GM12878 (cell line): ENCODE data around the gene SMU1. TPM values are rescaled to one million over a fixed set of nuclear protein-coding genes. Genes with fewer than 3 reads are reported as not detected.

Experiments used
- ATAC-seq: fragments of 200-7000 bp; cut with Tn5 transposase; 3 replicates; pipeline ENCODE4 v1.9.1; 2020; ENCODE audit warnings: mild to moderate bottlenecking, moderate library complexity
- BruUV-seq: library from RNA; stranded (reverse); fragments of 400-500 nt; replicated peaks from 2 replicates; lab custom pipeline; 2021; lab: Mats Ljungman, UMichigan
- CTCF ChIA-PET: fragments of 300-600 bp; sonication (Branson Sonifier 250); formaldehyde crosslinking; extraction: SDS; loops from one replicate; lab custom pipeline; 2021; ENCODE audit warnings: inconsistent platforms; lab: Yijun Ruan, JAX
- POLR2A ChIA-PET: fragments of 350-600 bp; formaldehyde crosslinking; extraction: SDS; loops from one replicate; lab custom pipeline; 2021; ENCODE audit warnings: inconsistent platforms; lab: Charles Lee
- RAD21 ChIA-PET: fragments of 300-600 bp; sonication (Branson Sonifier 250); formaldehyde crosslinking; loops from one replicate; lab custom pipeline; 2023; ENCODE audit warnings: antibody characterized with exemption; ENCODE audit not compliant: unreplicated experiment; lab: Charles Lee
- SMC1A ChIA-PET: fragments of 300-600 bp; sonication (Branson Sonifier 250); formaldehyde crosslinking; loops from one replicate; lab custom pipeline; 2023; ENCODE audit not compliant: unreplicated experiment, uncharacterized antibody; lab: Charles Lee
- DNase-seq: peaks from one replicate; pipeline ENCODE4 v3.0.0-alpha.2; 2011; ENCODE audit warnings: low read depth, low spot score
- FAIRE-seq: peaks from 3 replicates; lab custom pipeline; 2011; peaks lifted over from hg19 to GRCh38; lab: Jason Lieb, UNC
- H2AFZ ChIP-seq: 2 replicates; pipeline ENCODE4 v1.6.0; 2011; ENCODE audit warnings: low read depth, low read length, control low read depth; ENCODE audit not compliant: control insufficient read depth
- H3K27ac ChIP-seq: 2 replicates; pipeline ENCODE4 v1.5.1; 2011; ENCODE audit warnings: control low read depth; ENCODE audit not compliant: control insufficient read depth, insufficient read depth
- H3K27me3 ChIP-seq, 2 experiments: replicated peaks in 1 of 2; 2 replicates each; pipeline versions ENCODE4 v1.6.0 to v1.6.1; 2011; ENCODE audit warnings: low read length in 1 of 2; ENCODE audit not compliant: control insufficient read depth in 2 of 2, insufficient read depth in 2 of 2
- H3K36me3 ChIP-seq, 2 experiments: 2 replicates each; pipeline ENCODE4 v1.5.1; 2011; ENCODE audit warnings: low read length in 1 of 2; ENCODE audit not compliant: control insufficient read depth in 2 of 2, insufficient read depth in 2 of 2
- H3K4me1 ChIP-seq: 2 replicates; pipeline ENCODE4 v1.6.1; 2011; ENCODE audit warnings: mild to moderate bottlenecking, low read length, moderate library complexity, mixed read lengths; ENCODE audit not compliant: control insufficient read depth, insufficient read depth
- H3K4me2 ChIP-seq: 2 replicates; pipeline ENCODE4 v1.6.0; 2011; ENCODE audit warnings: control low read depth; ENCODE audit not compliant: control insufficient read depth, insufficient read depth
- H3K4me3 ChIP-seq: fragments of 200-600 bp; sonication (generic); 2 replicates; pipeline ENCODE4 v1.5.1; 2016
- H3K79me2 ChIP-seq: 2 replicates; pipeline ENCODE4 v1.6.0; 2011; ENCODE audit warnings: low read length; ENCODE audit not compliant: control insufficient read depth, insufficient read depth
- H3K9ac ChIP-seq: 2 replicates; pipeline ENCODE4 v1.8.0; 2011; ENCODE audit warnings: low read length, control low read depth, mixed read lengths; ENCODE audit not compliant: control insufficient read depth, insufficient read depth
- H3K9me3 ChIP-seq: replicated peaks from 3 replicates; pipeline ENCODE4 v1.5.1; 2011; ENCODE audit warnings: mild to moderate bottlenecking, low read length; ENCODE audit not compliant: control insufficient read depth, insufficient read depth
- H4K20me1 ChIP-seq: 2 replicates; pipeline ENCODE4 v1.6.0; 2011; ENCODE audit not compliant: control insufficient read depth, insufficient read depth
- CBFB ChIP-seq: IDR thresholded peaks from 2 replicates; pipeline ENCODE4 v1.6.1; 2016; ENCODE audit warnings: antibody characterized with exemption, low read depth
- NFIC ChIP-seq: IDR thresholded peaks from 2 replicates; pipeline ENCODE4 v1.6.1; 2012; ENCODE audit warnings: low read depth, mild to moderate bottlenecking, inconsistent platforms, low read length, moderate library complexity
- PAX8 ChIP-seq: fragments of 450-650 bp; IDR thresholded peaks from 2 replicates; pipeline ENCODE4 v1.6.1; 2017; ENCODE audit warnings: mild to moderate bottlenecking, moderate library complexity
- TARDBP ChIP-seq: IDR thresholded peaks from 2 replicates; pipeline ENCODE4 v1.6.1; 2016; ENCODE audit warnings: borderline replicate concordance
- WGBS: methylation state at CpG from one replicate; pipeline ENCODE4 v1.1.6; 2016; ENCODE audit warnings: low lambda C conversion rate; ENCODE audit not compliant: insufficient replicate concordance, insufficient coverage; ENCODE audit errors: missing lambda C conversion rate; 5-methylcytosine and 5-hydroxymethylcytosine counted together
- in situ Hi-C: fragments of 300-500 bp; cut with MboI; formaldehyde crosslinking; loops from 9 replicates; pipeline ENCODE4 v1.14.3; 2018; ENCODE audit warnings: mixed read lengths
- intact Hi-C: fragments of 100-400 bp; cut with micrococcal nuclease; formaldehyde crosslinking; loops from one replicate; pipeline ENCODE4 v1.14.2; 2022; ENCODE audit not compliant: unreplicated experiment
- polyA plus RNA-seq, 11 experiments: library from polyadenylated mRNA; depleted of rRNA in 4 of 11; unstranded in 6 of 11; stranded (reverse) in 5 of 11; fragments of >200 nt; fragmentation: Nextera tagmentation in 4 of 11; fragmentation: Illumina TruSeq in 1 of 11; extraction: Ambion mirVana in 4 of 11; extraction: Trizol in 1 of 11; gene quantifications; 1 replicate in 1 of 11; 2 replicates in 10 of 11; pipeline versions ENCODE4 v1.2.1 to v1.2.3, GENCODE V29; 2011 to 2016; ENCODE audit warnings: inconsistent platforms in 2 of 11, missing spikeins in 2 of 11, low read depth in 1 of 11
- total RNA-seq, 4 experiments: library from RNA; depleted of rRNA in 3 of 4; stranded (reverse); fragments of >200 nt in 3 of 4; fragmentation: Illumina TruSeq in 1 of 4; extraction: Trizol in 1 of 4; gene quantifications; 2 replicates each; pipeline versions ENCODE4 v1.2.1 to v1.2.3, GENCODE V29; 2013 to 2021
- TF ChIP-seq, protein P1 (sequence below): IDR thresholded peaks from 2 replicates; pipeline ENCODE4 v1.6.1; 2012; ENCODE audit warnings: improper control_type of control experiment, low read depth, low read length; ENCODE audit not compliant: insufficient replicate concordance

Gene SMU1
- total and polyA plus RNA-seq, 10 of the 15 experiments (the other 5 are each of a cell fraction or from before 2014, with no cell fraction given) = 18.5 to 34.6 (median 20.9) TPM

DNA sequence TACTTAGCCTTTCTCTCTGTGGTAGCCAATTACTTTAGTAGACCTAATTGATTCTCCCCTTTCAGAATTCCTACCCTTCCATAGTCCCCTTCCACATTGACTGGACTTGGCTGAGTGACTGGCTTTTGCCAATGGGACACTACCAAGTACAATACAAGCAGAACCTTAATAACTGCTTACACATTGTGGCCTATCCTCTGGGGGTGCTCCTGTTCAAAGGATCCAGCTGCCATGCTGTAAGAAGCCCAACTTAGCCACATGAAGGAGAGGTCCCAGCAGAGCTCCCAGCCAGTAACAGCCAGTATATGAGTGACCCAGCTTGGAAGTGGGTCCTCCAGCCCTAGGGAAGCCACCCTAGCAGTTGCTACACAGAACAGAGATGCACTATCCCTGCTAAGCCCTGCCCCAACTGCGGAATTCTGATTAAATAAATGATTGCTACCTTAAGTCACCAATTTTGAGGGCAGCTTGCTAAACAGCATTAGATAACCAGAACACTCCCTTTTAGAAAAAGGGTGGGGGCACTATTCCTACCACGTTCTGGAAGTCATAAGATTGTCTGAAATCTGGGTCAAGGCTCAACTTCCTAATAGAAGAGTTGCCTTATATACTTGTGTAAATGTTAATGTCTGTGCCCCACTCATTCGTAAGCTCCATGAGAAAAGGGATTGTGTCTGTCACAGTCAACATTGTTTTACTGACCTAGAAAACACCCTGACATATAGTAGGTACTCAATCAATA, 64.0 kb downstream of the SMU1 start:
- Histone ChIP-seq H3K9me3 (no peaks in the 10 kb centered on the region), H3K4me3 (no peak overlapping the region), H3K4me1 (no peaks in the 10 kb centered on the region), H3K9ac (no peak overlapping the region), H3K27me3 (no peaks in the 10 kb centered on the region), H3K27ac (no peak overlapping the region), H2AFZ (no peak overlapping the region), H4K20me1 (no peaks in the 10 kb centered on the region), H3K4me2 (no peak overlapping the region), H3K36me3 (no peaks in the 10 kb centered on the region)
- ChIA-PET CTCF (interaction anchor here (1.1 kb wide), 1 partner anchor 11 kb away, joined by 3 read pairs; no protein-coding TSS in a partner anchor), POLR2A (interaction anchor here (1.3 to 1.5 kb wide), 2 partner anchors 10 to 14 kb away, joined by 4 to 5 read pairs; no protein-coding TSS in a partner anchor), RAD21 (no interaction called here), SMC1A (interaction anchor here (0.6 to 1.9 kb wide), 6 partner anchors 10 to 566 kb away, joined by 3 to 5 read pairs (median 4); no protein-coding TSS in a partner anchor)
- no peak for DNase-seq
- ATAC-seq = no peak
- no peak for FAIRE-seq
- 64% methylated on average over 3 of the region's 3 CpGs for WGBS
- BruUV-seq = no TSS peak
- intact Hi-C loops (no loop called here), in situ Hi-C loops (no loop called here)
- TF ChIP-seq NFIC = no peak
- TF ChIP-seq PAX8 = no peak
- TF ChIP-seq, protein P1, sequence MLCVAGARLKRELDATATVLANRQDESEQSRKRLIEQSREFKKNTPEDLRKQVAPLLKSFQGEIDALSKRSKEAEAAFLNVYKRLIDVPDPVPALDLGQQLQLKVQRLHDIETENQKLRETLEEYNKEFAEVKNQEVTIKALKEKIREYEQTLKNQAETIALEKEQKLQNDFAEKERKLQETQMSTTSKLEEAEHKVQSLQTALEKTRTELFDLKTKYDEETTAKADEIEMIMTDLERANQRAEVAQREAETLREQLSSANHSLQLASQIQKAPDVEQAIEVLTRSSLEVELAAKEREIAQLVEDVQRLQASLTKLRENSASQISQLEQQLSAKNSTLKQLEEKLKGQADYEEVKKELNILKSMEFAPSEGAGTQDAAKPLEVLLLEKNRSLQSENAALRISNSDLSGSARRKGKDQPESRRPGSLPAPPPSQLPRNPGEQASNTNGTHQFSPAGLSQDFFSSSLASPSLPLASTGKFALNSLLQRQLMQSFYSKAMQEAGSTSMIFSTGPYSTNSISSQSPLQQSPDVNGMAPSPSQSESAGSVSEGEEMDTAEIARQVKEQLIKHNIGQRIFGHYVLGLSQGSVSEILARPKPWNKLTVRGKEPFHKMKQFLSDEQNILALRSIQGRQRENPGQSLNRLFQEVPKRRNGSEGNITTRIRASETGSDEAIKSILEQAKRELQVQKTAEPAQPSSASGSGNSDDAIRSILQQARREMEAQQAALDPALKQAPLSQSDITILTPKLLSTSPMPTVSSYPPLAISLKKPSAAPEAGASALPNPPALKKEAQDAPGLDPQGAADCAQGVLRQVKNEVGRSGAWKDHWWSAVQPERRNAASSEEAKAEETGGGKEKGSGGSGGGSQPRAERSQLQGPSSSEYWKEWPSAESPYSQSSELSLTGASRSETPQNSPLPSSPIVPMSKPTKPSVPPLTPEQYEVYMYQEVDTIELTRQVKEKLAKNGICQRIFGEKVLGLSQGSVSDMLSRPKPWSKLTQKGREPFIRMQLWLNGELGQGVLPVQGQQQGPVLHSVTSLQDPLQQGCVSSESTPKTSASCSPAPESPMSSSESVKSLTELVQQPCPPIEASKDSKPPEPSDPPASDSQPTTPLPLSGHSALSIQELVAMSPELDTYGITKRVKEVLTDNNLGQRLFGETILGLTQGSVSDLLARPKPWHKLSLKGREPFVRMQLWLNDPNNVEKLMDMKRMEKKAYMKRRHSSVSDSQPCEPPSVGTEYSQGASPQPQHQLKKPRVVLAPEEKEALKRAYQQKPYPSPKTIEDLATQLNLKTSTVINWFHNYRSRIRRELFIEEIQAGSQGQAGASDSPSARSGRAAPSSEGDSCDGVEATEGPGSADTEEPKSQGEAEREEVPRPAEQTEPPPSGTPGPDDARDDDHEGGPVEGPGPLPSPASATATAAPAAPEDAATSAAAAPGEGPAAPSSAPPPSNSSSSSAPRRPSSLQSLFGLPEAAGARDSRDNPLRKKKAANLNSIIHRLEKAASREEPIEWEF = no peak
- TF ChIP-seq CBFB = no peak
- no peak for TF ChIP-seq TARDBP
- TF ChIP-seq, all 136 proteins: peak for 0
- no peaks in the 10 kb centered on the region for H3K79me2 ChIP-seq
